GM19463 (cell line): Measurements from ENCODE around the gene KCNT1.

Source experiments
- ATAC-seq: cut with Tn5 transposase; IDR thresholded peaks from one replicate; pipeline ENCODE4 v1.9.1; 2021; ENCODE audit warnings: mild to moderate bottlenecking, moderate library complexity; ENCODE audit not compliant: unreplicated experiment

Gene KCNT1

DNA sequence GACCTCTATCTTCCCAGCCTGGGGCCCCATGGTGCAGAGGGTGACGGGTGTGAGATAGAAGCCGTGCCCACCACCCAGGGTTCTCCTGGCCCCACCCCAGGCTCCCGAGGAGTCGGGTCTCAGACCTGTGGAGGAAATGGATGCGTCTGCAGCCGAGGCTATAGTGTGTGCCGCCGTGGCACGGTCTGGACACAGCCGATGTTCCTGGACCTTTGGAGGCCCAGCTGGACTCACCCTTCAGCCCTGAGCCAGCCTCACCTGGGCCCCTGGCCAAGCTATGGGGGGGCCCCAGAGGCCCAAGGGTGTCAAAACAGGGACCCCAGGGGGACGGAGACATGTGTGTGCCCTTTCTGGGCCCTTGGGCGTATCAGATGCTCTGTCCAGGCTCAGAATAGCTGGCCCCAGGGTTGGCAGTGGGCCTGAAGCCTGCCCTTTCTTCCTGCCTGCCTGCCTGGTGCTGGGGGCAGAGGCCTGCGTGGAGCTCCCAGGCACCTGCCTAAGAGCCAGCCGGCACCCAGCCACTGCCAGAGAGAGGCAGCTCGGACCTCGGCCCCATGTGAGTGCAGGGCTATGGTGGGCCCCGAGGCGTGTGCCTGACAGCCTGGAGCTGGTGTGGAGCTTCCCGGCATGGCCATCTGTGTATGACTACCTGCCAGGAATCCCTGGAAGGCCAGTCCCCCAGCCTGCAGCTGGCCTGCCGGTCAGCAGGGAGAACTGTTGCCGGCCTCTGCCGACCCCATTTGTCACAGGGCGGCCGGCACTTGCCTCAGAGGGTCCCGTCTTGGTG lies 41.8 kb downstream of the KCNT1 start:
- no peak for ATAC-seq

DNA sequence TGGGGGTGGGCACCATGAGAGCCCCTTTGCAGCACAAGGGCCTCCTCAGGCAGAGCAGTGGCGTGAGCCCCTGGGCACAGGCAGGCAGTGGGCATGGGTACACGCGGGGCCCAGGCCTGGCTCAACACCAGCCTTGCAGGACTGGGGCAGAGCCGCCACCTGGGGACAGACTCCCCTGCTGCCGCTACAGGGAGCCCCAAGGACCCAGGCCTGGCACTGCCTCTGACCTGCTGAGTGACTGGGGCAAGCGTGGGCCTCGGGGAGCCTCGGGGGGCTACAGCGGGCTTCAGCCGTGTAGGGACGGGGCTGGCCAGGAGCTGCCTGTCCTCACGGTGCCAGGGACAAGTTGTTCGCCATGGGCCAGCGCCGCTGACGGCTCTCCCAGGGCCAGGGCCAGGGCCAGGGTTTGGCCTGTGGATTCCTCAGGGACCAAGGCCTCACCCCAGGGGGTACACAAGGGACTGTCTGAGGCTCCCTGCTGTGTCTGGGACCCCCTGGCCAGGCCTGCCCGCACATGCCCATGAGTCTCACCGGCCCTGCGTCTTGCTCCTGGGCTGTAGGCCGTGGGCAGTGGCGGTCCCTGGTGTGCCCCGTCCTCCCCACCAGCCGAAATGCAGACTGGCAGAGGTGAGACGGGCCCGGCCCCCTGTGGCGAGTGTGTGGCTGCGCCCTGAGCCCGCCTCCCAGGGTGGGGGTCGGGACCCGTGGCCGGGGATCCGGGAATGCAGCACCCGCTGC lies 42.5 kb downstream of the KCNT1 start:
- no peak for ATAC-seq

DNA sequence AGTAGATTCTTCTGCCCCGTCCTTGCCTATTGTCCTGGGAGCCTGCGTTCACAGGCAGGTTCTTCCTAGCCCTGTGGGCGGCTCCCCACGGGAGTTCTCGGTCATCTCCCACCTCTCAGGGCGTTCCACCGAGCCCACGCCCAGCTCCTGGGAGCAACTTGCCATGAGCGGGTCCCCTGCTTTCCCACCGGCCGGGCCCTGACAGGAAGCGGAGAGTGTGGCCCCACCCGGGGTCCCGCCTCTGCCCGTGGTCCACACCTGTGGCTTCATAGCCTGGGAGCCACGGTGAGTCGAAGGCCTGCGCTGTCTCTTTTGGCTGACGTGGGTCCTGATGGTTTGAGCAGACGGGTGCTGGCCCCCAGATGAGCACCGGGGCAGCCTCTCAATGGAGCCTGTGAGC lies 43.2 kb downstream of the KCNT1 start:
- no peak for ATAC-seq

DNA sequence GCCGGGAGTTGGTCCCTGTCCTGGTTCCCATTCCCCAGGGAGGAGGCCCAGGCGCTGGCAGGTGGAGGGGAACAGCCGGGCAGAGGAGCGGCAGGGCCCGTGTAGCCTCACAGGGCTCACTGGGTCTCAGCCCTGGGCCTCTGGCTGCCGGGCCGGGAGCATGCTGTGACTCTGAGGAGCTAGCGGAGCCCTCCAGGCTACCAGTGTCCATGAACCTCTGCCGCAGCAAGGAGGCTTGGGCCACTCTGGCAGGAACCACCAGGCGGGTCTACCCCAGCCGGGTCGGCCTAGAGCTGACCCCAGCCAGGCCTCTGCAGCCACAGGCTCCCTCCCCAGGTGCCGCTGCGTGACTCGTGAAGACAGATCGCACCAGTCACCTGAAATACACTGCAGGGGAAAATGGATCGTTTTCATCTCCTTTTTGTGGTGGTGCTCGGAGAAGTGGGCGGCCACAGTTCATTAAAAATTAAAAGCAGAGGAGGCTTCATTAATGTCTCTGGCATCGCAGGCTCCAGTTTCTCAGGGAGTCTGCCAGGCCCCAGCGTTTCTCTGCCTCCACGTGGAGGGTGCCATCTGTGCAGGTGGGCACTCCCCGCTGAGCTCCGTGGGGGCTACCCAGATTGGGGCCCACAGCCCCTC lies 43.8 kb downstream of the KCNT1 start:
- ATAC-seq = no peak

DNA sequence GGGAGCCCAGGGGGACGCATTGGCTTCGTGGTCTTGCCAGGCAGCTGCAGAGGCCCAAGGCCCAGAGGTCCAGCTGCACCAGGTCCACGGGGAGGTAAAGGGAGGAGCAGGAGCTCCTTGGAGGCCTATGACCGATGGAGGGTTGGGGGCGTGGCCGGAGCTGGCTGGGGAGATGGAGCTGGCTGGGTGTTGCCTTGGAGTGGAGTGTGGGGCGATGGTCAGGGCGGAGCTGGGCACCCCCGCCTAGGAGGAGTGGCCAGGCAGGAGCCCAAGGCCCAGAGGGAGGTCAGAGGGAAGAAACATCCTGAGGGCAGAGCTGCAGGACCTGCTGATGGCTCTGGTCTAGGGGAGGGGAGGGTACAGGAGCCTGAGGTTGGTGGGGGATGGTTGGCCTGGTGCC lies 44.6 kb downstream of the KCNT1 start:
- no peak for ATAC-seq

DNA sequence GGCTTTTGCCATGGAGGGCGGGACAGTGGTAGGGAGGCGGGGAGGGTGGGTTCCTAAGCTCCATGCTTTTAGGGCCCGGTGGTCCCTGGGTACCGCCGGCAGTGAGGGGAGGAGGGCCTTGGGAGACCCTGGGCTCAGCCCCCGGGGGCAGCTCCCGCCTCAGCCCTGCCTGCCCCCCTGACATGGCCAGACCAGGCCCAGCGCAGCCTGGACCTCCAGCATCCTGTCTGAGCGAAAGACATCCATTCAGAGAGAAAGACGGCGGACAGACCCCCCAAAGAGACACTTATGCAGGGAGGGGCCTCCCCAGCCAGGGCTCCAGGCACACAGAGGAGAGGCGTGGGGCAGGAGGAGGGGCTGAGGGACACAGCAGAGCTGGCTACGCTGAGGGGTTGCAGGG lies 45.3 kb downstream of the KCNT1 start:
- ATAC-seq = no peak

DNA sequence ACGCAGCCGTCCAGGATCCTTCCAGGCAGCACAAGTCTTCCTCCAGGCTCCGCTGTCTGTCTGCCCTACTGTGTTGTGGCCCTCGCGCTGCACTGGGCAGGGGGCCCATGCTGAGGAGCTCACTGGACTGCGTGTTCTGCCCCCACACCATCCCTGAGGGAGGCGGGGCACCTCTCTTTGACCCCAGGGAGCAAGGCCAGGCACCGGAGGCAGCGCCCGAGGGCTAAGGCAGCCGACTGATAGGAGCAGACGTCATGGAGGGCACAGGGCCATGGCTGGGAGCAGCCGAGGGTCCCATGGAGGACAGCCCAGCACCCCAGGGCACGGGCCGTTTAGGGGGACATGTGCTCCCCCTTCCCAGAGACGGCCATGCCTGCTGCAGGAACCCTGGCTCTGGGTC lies 46.7 kb downstream of the KCNT1 start:
- no peak for ATAC-seq

DNA sequence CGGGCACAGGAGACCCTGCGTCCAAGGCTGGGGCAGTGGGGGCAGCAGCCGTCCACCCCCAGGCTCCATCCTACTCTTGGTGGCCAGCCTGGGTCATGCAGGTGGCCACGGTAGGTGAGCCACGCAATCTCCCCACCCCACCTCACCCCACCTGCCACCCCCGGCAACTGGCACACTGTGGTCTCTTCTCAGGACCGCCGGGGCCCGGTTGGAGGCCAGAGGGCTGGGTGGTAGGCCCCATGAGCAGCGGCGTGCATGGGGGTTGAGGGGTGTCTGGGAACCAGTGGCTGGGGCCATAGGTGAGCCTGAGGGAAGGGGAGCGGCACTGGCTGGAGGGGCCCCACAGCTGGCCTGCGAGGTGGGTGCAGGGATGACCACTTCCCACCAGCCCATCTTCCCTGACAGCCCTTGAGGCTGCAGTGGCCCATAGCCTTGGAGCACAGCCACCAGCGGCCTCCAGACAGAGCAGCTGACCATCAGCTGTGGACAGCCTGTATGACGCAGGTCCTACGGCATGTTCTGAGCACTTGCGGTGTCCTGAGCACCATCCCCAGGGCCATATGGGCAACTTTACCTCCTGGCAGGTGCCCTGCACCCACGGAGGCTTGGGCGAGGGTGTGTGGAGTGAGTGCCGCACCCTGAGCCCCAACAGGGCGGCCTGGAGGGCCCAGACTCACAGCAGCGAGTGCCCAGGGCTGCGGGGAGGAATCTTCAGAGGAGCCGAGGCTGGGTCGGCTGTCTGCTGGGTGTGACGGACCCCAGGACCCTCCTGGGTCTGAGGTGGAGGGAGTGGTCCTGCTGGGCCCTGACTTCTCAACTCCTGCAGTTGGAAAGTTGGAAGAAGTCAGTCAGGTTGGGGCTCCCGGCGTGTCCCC lies 47.4 kb downstream of the KCNT1 start:
- ATAC-seq = no peak

DNA sequence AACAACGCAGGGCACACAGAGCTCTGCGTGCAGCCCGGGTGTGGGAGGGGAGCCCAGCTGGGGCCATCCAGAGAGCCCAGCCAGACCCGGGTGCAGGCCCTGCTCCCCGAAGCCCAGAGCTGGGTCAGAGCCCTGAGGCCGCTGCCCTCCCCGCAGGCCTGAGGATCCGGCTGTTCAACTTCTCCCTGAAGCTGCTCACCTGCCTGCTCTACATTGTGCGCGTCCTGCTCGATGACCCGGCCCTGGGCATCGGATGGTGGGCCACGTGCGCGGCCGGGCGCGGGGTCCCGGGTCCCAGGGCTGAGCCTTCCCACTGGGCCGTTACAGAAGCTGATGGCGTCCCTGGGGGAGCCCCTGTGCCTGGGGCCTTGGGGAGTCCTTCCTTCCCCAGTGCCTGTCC lies 48.8 kb downstream of the KCNT1 start:
- no peak for ATAC-seq

DNA sequence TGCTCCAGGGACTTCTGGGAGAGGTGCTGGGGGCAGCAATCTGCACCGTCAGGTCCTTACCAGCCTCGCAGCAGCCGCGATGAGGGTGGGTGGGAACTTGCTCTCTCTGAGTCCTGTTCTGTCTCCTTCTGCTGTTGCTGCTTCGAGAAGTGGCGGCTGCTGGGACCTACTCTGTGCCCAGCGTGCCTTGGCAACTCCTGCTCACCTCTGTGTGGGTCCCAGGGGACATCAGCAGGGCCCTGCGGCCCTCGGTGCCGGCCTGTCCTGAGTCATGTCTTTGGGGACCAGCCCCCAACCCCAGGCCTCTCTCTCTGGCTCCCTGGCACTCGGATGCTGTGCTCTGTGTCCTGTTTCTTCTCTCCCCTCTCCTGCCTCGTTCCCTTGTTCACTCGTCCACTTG lies 49.5 kb downstream of the KCNT1 start:
- no peak for ATAC-seq

DNA sequence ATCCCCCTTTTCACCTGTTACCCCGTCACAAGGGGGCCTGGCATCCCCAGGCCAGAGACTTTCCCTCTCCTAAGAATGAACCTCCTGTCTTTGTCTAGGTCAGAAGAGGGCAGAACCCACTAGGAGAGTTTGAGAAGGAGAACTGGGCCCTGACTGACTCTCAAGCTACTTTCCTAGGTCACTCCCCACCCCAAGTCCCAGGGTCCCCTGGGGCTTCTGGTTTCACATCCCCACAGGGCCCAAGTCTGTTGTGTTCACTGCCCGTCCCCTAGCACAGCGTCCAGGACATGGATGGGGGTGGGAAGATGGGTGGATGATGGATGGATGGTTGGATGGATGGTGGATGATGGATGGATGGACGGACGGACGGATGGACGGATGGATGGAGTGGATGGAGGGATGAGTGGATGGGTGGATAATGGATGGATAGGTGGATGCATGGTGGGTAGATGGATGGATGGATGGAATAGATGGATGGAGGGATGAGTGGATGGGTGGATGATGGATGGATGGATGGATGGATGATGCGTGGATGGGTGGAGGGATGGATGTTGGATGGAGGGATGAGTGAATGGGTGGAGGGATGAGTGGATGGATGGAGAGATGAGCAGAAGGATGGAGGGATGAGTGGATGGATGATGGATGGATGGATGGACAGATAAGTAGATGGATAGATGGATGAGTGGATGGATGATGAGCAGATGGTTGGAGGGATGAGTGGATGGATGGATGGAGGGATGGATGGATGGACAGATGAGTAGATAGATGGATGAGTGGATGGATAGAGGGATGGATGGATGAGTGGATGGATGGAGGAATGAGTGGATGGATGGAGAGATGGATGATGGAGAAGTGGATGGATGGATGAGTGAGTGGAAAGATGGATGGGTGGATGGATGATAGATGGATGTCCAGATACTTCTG lies 50.6 kb downstream of the KCNT1 start:
- ATAC-seq = no peak

DNA sequence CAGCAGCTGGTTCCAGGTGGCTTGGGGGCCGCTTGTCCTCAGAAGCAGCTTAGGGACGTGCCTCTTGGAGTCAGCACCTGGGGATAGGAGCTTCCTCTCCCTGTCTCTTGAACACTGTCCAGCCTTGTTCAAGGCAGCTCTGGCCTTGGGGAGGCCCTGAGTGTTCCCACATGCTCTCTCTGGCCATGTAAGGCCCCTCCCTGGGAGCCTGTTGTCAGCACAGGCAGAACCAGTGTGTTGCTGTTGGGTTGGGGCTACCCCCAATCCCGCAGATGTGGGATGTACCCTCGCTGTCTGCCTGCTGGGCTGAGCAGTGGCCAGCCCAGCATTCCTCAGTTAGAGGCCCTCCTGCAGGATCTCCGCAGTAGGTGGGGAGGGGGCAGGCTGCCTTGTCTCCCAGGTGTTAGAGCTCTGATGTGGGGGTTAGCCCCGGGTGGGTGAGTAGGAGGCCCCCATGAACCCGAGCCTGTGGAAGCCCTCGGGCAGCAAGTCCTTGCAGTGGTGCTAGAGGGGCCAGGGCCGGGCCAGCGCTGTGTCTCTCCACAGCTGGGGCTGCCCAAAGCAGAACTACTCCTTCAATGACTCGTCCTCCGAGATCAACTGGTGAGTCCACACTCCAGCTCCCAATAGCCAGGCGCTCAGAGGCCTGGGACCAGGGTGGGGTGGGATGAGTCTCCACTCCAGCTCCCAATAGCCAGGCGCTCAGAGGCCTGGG lies 51.6 kb downstream of the KCNT1 start:
- ATAC-seq = no peak

DNA sequence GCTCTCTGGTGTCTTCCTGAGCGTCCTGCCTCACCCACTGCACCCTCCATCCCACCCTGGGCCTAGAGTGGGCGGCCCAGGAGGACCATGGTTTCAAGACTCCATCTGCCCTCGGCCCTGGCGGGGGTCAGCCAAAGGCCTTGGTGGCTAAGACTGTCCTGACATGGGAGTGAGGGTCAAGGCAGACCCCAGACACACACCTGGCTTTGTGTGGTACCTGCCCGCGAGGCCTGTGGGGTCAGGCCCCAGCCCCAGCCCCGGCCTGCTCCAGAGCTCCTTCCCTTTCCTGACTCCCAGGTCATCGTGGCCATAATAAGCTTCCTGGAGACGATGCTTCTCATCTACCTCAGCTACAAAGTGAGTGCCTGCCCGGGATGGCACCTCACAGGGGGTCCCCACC lies 54.6 kb downstream of the KCNT1 start:
- no peak for ATAC-seq

DNA sequence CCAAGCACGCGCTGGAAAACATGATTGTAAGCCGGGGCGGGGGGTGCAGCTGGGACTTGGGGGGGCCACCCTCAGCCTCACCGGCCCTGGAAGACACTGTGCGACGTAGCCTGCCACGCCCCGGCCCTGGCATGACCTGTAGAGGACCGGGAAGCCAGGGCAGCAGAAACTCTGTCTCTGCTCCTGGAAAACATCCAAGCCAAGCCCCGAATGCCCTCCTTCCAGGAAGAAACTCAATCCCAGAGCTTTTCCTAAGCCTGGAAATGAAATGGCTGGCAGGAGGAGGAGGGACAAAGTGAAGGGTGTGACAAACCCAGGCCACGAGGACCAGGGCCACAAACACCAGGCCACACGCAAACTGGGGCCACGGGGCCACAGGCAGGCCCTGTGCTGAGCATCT lies 55.4 kb downstream of the KCNT1 start:
- ATAC-seq = no peak

DNA sequence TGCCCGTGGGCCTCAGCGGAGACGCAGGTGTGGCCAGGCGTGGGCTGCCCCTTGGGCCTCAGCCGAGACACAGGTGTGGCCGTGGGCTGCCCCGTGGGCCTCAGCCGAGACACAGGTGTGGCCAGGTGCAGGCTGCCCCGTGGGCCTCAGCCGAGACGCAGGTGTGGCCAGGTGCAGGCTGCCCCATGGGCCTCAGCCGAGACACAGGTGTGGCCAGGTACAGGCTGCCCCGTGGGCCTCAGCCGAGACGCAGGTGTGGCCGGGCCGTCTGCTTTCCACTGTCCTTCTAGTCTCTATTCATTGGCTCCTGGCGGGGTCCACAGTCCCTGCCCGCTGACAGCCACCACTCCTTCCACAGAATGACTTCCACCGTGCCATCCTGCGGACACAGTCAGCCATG lies 56.1 kb downstream of the KCNT1 start:
- no peak for ATAC-seq

DNA sequence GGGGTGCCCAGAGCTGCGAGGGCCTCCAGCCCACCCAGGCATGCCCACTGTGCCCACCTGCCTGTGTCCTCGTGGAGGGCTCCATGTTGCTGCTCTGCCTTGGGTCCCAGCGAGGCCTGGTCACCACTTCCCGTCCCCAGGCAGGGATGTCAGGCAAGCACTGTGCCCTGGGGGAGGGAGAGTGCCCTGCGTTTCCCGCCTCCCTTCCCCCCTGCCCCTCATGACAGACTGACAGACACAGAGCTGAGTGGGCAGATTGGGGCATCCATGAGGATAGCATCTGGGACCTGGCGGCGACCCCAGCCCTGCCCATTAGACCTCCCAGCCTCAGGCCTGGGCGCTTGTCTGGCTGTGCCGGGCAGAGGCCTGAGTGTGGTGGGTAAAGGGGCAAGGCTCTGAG lies 56.9 kb downstream of the KCNT1 start:
- no peak for ATAC-seq

DNA sequence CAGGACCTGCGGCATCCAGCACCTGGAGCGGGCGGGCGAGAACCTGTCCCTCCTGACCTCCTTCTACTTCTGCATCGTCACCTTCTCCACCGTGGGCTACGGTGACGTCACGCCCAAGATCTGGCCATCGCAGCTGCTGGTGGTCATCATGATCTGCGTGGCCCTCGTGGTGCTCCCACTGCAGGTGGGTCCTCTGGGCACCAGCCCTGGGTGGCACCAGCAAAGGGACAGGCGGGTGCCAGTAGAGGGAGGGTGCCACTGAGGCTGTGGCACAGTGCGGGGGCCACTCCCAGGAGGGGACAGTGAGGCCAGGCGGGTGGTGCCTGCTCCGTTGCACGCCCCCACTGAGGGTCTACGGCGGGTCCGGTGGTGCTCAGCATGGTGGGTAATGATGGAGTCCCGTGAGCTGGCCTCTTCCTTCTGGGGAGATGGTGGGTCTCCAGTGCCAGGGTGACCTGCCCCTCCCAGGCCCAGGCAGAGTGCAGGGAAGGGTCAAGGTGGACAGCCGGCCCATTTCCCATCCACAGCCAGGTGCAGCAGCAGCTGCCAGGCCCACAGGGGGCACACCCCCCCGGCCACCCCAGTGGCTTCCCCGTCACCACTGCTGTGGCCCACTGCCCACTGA lies 57.8 kb downstream of the KCNT1 start:
- ATAC-seq = no peak

DNA sequence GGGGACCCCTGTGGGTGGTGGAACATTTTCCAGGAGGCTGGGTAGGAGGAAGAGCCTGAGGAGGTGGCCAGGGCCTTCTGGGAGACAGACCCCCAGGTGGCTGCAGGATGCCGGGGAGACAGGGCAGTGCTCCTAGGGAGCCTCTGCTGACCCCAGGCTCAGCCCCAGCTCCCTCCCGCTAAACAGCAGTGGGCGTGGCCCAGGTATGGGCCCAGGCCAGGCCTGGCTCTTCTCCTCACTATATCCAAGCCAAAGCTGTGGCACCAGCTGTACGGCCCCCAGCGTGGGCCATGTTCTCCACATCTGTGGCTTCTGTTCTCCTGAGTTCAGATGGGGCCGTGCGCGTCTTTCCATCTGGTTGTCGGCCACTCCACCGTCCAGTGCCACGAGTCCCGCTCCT lies 58.5 kb downstream of the KCNT1 start:
- no peak for ATAC-seq
